HEK293T (cell line): ENCODE data around the gene SPRYD3.
"Not testable (repeated sequence)": the region's sequence is repeated elsewhere in the genome, so short reads cannot be mapped to it uniquely, and the experiment has no call there.

ENCODE experiments used
- CTCF ChIA-PET: fragments of 350-600 bp; formaldehyde crosslinking; extraction: SDS; loops from one replicate; lab custom pipeline; 2021; ENCODE audit warnings: antibody characterized with exemption, inconsistent platforms; lab: Yijun Ruan, JAX
- POLR2A ChIA-PET: fragments of 350-600 bp; formaldehyde crosslinking; extraction: SDS; loops from one replicate; lab custom pipeline; 2020; ENCODE audit warnings: antibody characterized with exemption, inconsistent platforms; lab: Yijun Ruan, JAX
- DNase-seq: peaks from one replicate; pipeline ENCODE4 v3.0.0; 2012; ENCODE audit warnings: mixed read lengths; ENCODE audit errors: extremely low spot score
- ARNT ChIP-seq: fragments of 450-650 bp; IDR thresholded peaks from 2 replicates; pipeline ENCODE4 v1.6.1; 2017; ENCODE audit warnings: mild to moderate bottlenecking
- BHLHE40 ChIP-seq: fragments of 450-650 bp; IDR thresholded peaks from 2 replicates; pipeline ENCODE4 v1.6.1; 2016; ENCODE audit warnings: mild to moderate bottlenecking, moderate library complexity, borderline replicate concordance
- CTBP1 ChIP-seq: fragments of 450-650 bp; IDR thresholded peaks from 2 replicates; pipeline ENCODE4 v1.6.1; 2016; ENCODE audit warnings: borderline replicate concordance
- ELF4 ChIP-seq: fragments of 450-650 bp; IDR thresholded peaks from 2 replicates; pipeline ENCODE4 v1.6.1; 2017; ENCODE audit warnings: antibody characterized with exemption
- FOXA1 ChIP-seq: fragments of 450-650 bp; IDR thresholded peaks from 2 replicates; pipeline ENCODE4 v1.6.1; 2016; ENCODE audit warnings: mild to moderate bottlenecking
- FOXK2 ChIP-seq: fragments of 450-650 bp; IDR thresholded peaks from 2 replicates; pipeline ENCODE4 v1.6.1; 2016; ENCODE audit warnings: mild to moderate bottlenecking
- FOXM1 ChIP-seq: fragments of 450-650 bp; IDR thresholded peaks from 2 replicates; pipeline ENCODE4 v1.6.1; 2017; ENCODE audit warnings: mild to moderate bottlenecking, borderline replicate concordance
- HDGF ChIP-seq: fragments of 450-650 bp; IDR thresholded peaks from 2 replicates; pipeline ENCODE4 v1.6.1; 2017; ENCODE audit warnings: antibody characterized with exemption, borderline replicate concordance
- L3MBTL2 ChIP-seq: fragments of 450-650 bp; conservative IDR thresholded peaks from 2 replicates; pipeline ENCODE4 v1.6.1; 2016; ENCODE audit warnings: mild to moderate bottlenecking
- LEF1 ChIP-seq: fragments of 450-650 bp; IDR thresholded peaks from 2 replicates; pipeline ENCODE4 v1.6.1; 2017; ENCODE audit warnings: mild to moderate bottlenecking, borderline replicate concordance
- NFRKB ChIP-seq: fragments of 450-650 bp; IDR thresholded peaks from 2 replicates; pipeline ENCODE4 v1.6.1; 2016; ENCODE audit warnings: mild to moderate bottlenecking, moderate library complexity
- SP1 ChIP-seq: fragments of 450-650 bp; IDR thresholded peaks from 2 replicates; pipeline ENCODE4 v1.6.1; 2017
- SUZ12 ChIP-seq: fragments of 450-650 bp; IDR thresholded peaks from 2 replicates; pipeline ENCODE4 v1.6.1; 2016; ENCODE audit warnings: mild to moderate bottlenecking
- TARDBP ChIP-seq: fragments of 450-650 bp; IDR thresholded peaks from 2 replicates; pipeline ENCODE4 v1.6.1; 2016
- ZNF384 ChIP-seq: fragments of 450-650 bp; IDR thresholded peaks from 2 replicates; pipeline ENCODE4 v1.6.1; 2016
- TF ChIP-seq, protein P1 (sequence below): fragments of 450-650 bp; IDR thresholded peaks from 2 replicates; pipeline ENCODE4 v1.6.1; 2016

Gene SPRYD3

DNA sequence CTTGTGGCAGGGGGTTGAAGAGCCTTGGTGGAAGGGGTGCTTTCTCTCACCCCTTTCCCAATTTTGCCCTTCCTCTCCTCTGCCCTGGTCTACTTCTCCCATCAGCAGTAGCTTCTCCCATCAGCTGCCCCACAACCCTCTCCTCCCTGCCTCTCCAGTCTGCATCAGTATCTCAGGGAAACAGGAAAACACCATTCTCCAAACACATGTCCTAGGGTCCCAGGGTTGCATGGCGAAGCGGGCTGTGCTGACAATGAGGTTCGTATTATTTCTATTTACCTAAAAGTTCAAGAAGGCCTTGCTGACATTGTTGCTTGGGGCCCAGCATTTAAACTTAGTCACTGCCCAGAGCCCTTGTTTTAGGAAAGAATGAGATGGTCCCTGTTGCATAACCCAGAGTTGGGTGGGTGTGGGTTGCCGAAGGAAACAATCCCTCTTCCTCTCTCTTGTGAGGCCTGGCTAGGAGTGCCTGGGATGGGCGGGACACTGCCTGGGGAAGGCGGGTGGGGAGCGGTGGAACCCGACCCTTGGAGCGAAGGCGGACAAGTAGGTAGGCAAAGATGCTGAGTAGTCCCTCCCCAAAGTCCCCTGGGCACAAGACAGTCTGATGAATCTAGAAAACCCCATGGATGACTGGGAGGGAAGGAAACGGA lies 17.0 kb upstream of the SPRYD3 start:
- CTCF ChIA-PET: interaction anchor here (1.0 to 4.2 kb wide), 2 partner anchors 30 to 31 kb away, joined by 5 to 68 read pairs; no protein-coding TSS in a partner anchor
- no peak for TF ChIP-seq TARDBP
- no peak for TF ChIP-seq ELF4
- no peak for TF ChIP-seq CTBP1
- POLR2A ChIA-PET: interaction anchor here (1.1 kb wide), 1 partner anchor 17 kb away, joined by 3 read pairs; the partner anchor contains the start of gene SPRYD3
- no peak for DNase-seq

DNA sequence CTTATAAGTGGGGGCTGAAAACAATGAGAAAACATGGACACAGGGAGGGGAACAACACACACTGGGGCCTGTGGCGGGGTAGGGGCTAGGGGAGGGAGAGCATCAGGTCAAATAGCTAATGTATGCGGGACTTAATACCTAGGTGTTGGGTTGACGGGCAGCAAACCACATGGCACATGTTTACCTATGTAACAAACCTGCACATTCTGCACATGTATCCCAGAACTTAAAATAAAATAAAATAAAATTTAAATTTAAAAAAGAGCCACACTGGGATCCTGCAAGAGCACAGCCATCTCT lies 16.4 kb upstream of the SPRYD3 start:
- CTCF ChIA-PET: interaction anchor here (1.0 kb wide), 1 partner anchor 30 kb away, joined by 5 read pairs; no protein-coding TSS in a partner anchor
- POLR2A ChIA-PET: interaction anchor here (1.1 kb wide), 1 partner anchor 16 kb away, joined by 3 read pairs; the partner anchor contains the start of gene SPRYD3
- not testable (repeated sequence) for DNase-seq

DNA sequence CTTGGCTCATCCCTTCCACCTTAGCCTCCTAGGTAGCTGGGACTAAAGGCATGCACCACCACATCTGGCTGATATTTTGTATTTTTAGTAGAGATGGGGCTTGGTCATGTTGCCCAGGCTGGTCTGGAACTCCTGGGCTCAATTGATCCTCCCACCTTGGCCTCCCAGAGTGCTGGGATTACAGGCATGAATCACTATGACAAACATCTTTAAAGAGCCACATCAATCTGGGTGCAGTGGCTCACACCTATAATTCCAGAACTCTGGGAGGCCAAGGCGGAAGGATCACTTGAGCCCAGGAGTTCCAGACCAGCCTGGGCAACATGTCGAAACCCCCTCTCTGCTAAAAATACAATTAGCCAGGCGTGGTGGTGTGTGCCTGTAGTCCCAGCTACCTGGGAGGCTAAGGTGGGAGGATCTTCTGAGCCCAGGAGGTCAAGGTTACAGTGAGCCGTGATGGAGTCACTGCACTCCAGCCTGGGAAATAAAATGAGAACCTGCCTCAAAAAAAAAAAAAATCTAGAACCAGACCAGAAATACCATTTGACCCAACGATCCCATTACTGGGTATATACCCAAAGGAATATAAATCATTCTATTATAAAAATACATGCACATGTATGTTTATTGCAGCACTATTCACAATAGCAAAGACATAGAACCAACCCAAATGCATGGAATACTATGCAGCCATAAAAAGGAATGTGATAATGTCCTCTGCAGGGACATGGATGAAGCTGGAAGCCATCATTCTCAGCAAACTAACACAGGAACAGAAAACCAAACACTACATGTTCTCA lies 15.8 kb upstream of the SPRYD3 start:
- ChIA-PET POLR2A (interaction anchor here (1.1 to 2.2 kb wide), 2 partner anchors 16 kb away, joined by 3 to 7 read pairs; partner anchors contain the start of gene SPRYD3), CTCF (interaction anchor here (1.0 kb wide), 1 partner anchor 29 kb away, joined by 5 read pairs; no protein-coding TSS in a partner anchor)
- not testable (repeated sequence) for DNase-seq

DNA sequence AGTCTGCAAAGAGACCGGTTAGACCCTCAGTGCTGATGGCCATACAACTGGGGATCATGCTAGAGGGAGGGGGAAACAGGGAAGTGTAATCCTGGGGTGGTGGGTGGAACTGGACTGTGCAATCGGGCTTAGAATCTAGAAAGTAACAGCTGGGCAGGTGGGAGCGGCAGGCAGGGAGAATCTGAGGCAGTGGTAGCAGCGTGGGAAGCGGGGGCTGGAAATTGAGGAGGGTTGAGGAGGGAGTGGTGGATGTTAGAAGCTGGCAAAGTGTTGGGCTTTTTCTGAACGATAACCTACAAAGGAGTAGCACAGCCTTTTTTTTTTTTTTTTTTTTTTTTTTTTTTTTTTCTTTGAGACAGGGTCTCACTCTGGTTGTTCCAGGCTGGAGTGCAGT lies 15.2 kb upstream of the SPRYD3 start:
- TF ChIP-seq FOXK2 (no peak), ELF4 (no peak), NFRKB (no peak), LEF1 (no peak), TARDBP (no peak), ARNT (no peak)
- TF ChIP-seq, protein P1, sequence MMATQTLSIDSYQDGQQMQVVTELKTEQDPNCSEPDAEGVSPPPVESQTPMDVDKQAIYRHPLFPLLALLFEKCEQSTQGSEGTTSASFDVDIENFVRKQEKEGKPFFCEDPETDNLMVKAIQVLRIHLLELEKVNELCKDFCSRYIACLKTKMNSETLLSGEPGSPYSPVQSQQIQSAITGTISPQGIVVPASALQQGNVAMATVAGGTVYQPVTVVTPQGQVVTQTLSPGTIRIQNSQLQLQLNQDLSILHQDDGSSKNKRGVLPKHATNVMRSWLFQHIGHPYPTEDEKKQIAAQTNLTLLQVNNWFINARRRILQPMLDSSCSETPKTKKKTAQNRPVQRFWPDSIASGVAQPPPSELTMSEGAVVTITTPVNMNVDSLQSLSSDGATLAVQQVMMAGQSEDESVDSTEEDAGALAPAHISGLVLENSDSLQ: no peak
- DNase-seq: no peak
- ChIA-PET POLR2A (interaction anchor here (2.2 kb wide), 1 partner anchor 15 kb away, joined by 7 read pairs; the partner anchor contains the start of gene SPRYD3), CTCF (no interaction called here)

DNA sequence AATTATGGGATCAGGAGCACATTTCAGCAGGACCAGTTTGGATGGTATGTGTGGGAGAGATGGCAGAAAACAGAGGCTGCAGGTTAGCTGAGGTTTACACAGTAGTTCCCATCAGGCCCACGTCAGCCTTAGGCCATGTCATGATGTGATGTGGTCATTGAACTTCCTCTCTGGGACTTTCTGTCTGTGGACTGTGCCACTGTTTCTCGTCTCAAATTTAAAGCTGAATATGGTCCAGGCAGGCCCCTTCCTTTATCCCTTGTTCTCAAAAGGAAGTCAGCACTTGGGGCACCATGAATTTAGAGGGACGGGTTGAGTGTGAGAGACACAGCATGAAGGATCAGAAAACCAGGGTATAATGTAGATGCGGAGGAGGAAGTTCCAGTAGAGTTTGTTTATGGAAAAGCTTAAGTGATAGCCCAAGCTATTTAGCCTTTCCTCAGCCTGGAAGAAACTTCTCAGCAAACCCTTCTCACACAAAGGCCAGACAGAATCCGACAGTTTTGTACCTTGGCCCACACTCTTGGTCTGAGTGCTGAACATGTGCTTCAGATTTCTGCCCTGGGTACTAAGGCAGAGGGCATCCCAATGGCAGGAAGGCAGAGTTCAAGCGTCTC lies 14.7 kb upstream of the SPRYD3 start:
- POLR2A ChIA-PET: interaction anchor here (2.2 kb wide), 1 partner anchor 15 kb away, joined by 7 read pairs; the partner anchor contains the start of gene SPRYD3

DNA sequence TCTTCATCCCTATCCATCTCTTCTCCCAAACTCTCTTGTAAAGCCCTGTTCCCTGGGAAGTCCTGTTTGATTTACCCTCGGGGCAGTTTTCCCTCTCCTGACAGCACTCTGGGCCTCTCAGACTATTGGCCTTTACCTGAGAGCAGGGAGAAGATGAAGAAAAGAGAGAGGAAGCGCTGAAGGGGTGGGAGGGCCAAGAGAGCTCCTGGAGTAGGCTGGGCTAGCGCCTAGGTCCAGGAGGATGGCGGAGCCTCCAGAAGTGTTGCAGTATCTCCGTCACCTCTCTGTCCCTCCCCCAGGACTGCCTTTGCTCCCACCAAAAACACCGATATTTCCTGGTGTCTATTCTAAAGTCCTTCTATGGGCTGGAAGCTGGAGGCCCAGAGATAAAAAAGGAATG lies 12.6 kb upstream of the SPRYD3 start:
- ChIA-PET POLR2A (interaction anchor here (1.2 kb wide), 1 partner anchor 12 kb away, joined by 7 read pairs; the partner anchor contains the start of gene SPRYD3), CTCF (interaction anchor here (1.1 kb wide), 1 partner anchor 26 kb away, joined by 3 read pairs; no protein-coding TSS in a partner anchor)
- TF ChIP-seq BHLHE40 (no peak), ZNF384 (no peak), FOXA1 (no peak), FOXK2 (no peak), SP1 (no peak), NFRKB (no peak), L3MBTL2 (no peak), FOXM1 (no peak), LEF1 (no peak), CTBP1 (no peak), HDGF (no peak)
- TF ChIP-seq, protein P1: no peak
- DNase-seq: no peak

More for the DNA sequence above, 14.7 kb upstream of the SPRYD3 start:
- CTCF ChIA-PET: interaction anchor here (1.2 kb wide), 2 partner anchors 18 to 28 kb away, joined by 4 to 5 read pairs; no protein-coding TSS in a partner anchor
- DNase-seq: no peak
- TF ChIP-seq HDGF (no peak), CTBP1 (no peak)

DNA sequence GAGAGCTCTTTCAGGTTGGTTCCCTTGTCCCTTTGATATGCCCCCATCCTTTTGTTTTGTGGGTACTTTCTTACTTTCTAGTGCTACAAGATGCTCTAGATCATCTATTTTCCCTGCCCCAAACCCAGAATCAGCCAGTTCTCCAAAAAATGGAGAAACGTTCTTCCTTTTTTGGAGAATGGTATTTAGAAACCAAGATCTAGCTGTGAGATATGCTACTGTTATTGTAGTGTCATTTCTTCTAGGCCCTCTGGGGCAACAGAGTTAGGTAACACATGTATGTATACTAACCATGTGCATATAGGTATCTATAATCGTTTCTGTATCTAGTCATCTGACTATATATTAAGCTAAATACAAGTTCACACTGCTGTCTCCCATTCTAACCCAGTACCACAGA lies 11.4 kb upstream of the SPRYD3 start:
- POLR2A ChIA-PET: interaction anchor here (1.1 to 1.3 kb wide), 2 partner anchors 9 to 11 kb away, joined by 3 to 9 read pairs; partner anchors contain the start of gene SPRYD3
- TF ChIP-seq L3MBTL2: no peak
- TF ChIP-seq FOXA1: no peak
- no peak for TF ChIP-seq SUZ12
- TF ChIP-seq LEF1: no peak
- no peak for TF ChIP-seq HDGF
- TF ChIP-seq FOXK2: no peak
- TF ChIP-seq BHLHE40: no peak
- no peak for TF ChIP-seq ZNF384
- TF ChIP-seq TARDBP: no peak
- TF ChIP-seq NFRKB: no peak
- DNase-seq: no peak
- CTCF ChIA-PET: interaction anchor here (1.0 kb wide), 2 partner anchors 10 to 25 kb away, joined by 3 to 4 read pairs; no protein-coding TSS in a partner anchor
